ENCODE measurements around the gene WNT3. TPM values are rescaled to one million over a fixed set of nuclear protein-coding genes. Genes with fewer than 3 reads are reported as not detected.
"Not testable (repeated sequence)": the region's sequence is repeated elsewhere in the genome, so short reads cannot be mapped to it uniquely, and the experiment has no call there.

WNT3 gene
- total RNA-seq, 1 donor from 2014 or later, result 3.3 TPM

GRCh38 chr17:46764709-46765401 lies 53.6 kb downstream of the WNT3 start:
- H3K27me3 ChIP-seq, result no peaks in the 10 kb centered on the region
- no peak overlapping the region for H3K27ac ChIP-seq
- H3K4me3 ChIP-seq, result no peak overlapping the region
- no peaks in the 10 kb centered on the region for H3K4me1 ChIP-seq
- intact Hi-C loops (cut with DNase I), result no loop called here
- no peaks in the 10 kb centered on the region for H3K36me3 ChIP-seq
- peak; percentile 87 for DNase-seq
- H3K9me3 ChIP-seq, result no peaks in the 10 kb centered on the region
- no peak for TF ChIP-seq CTCF (IDR thresholded peaks at IDR 0.05)
- peak; percentile 82 for ATAC-seq

GRCh38 chr17:46764000-46764708 lies 54.3 kb downstream of the WNT3 start:
- Histone ChIP-seq H3K4me3 (no peak overlapping the region), H3K27me3 (no peaks in the 10 kb centered on the region), H3K36me3 (no peaks in the 10 kb centered on the region), H3K27ac (no peak overlapping the region), H3K9me3 (no peaks in the 10 kb centered on the region), H3K4me1 (no peaks in the 10 kb centered on the region)
- DNase-seq (no peak), ATAC-seq (no peak)
- intact Hi-C loops (cut with DNase I), result no loop called here
- no peak for TF ChIP-seq CTCF (IDR thresholded peaks at IDR 0.05)

- Histone ChIP-seq H3K36me3 (no peaks in the 10 kb centered on the region), H3K4me3 (no peak overlapping the region), H3K27ac (no peak overlapping the region), H3K4me1 (no peaks in the 10 kb centered on the region), H3K27me3 (no peaks in the 10 kb centered on the region), H3K9me3 (no peaks in the 10 kb centered on the region)
- DNase-seq (no peak), ATAC-seq (no peak)
- intact Hi-C loops (cut with DNase I), result no loop called here
- no peak for TF ChIP-seq CTCF (IDR thresholded peaks at IDR 0.05)
Observed at GRCh38 chr17:46763416-46763815, 55.1 kb downstream of the WNT3 start.

- H3K27me3 ChIP-seq, result no peaks in the 10 kb centered on the region
- intact Hi-C loops (cut with DNase I), result no loop called here
- DNase-seq (no peak), ATAC-seq (no peak)
- no peak for TF ChIP-seq CTCF (IDR thresholded peaks at IDR 0.05)
- H3K4me3 ChIP-seq, result no peak overlapping the region
- H3K36me3 ChIP-seq, result peaks cover 25% of the 10 kb centered on the region
- H3K9me3 ChIP-seq, result no peaks in the 10 kb centered on the region
- no peak overlapping the region for H3K27ac ChIP-seq
- no peaks in the 10 kb centered on the region for H3K4me1 ChIP-seq
Observed at GRCh38 chr17:46759141-46759540, 59.4 kb downstream of the WNT3 start.

GRCh38 chr17:46758614-46759013 lies 59.9 kb downstream of the WNT3 start:
- Histone ChIP-seq H3K27ac (no peak overlapping the region), H3K36me3 (peaks cover 30% of the 10 kb centered on the region), H3K4me3 (no peak overlapping the region), H3K9me3 (no peaks in the 10 kb centered on the region), H3K27me3 (no peaks in the 10 kb centered on the region), H3K4me1 (no peaks in the 10 kb centered on the region)
- DNase-seq (no peak), ATAC-seq (peak; percentile 51)
- TF ChIP-seq CTCF (IDR thresholded peaks at IDR 0.05), result no peak
- intact Hi-C loops (cut with DNase I), result no loop called here

- H3K4me1 ChIP-seq; H3K27ac ChIP-seq; intact Hi-C loops (cut with DNase I); DNase-seq; H3K4me3 ChIP-seq; H3K27me3 ChIP-seq; ATAC-seq; H3K9me3 ChIP-seq: not testable (repeated sequence)
- H3K36me3 ChIP-seq, result peaks cover 37% of the 10 kb centered on the region
Observed at GRCh38 chr17:46757588-46757987, 60.9 kb downstream of the WNT3 start.
